ENCODE data around the gene RPGRIP1L. TPM values are rescaled to one million over a fixed set of nuclear protein-coding genes. Genes with fewer than 3 reads are reported as not detected.

RPGRIP1L gene
- total RNA-seq, 1 donor = 22.0 TPM

DNA sequence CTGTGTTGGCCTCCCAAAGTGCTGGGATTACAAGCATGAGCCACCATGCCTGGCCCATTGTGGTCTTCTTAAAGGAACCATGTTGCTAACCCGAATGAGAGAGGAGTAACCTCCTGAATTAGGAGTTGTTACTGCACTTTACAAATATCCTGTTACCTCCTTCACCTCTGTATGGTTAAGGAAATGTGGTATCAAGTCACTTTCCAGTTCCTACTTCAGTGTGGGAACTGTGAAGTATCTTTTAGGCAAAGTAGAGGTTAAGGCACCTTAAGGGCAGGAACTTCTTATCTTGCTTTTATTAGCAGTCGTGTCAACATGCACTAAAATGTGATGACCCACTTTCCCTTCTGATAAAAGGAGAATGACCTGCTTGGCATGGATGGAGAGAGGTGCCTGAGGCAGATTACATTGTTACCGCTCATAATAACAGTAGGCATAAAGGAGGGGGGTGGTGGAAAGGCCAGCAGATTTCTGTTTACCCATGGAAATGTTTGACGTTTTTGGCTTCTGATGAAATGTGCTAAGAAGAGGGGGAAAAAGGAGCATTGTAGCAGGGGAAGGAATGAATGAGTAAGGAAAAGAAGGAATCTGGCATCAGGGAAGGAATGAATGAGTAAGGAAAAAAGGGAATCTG lies 28.8 kb upstream of the RPGRIP1L start:
- no peak overlapping the region for H3K4me3 ChIP-seq (ENCODE audit: low read depth, low read length)
- TF ChIP-seq, protein P1, sequence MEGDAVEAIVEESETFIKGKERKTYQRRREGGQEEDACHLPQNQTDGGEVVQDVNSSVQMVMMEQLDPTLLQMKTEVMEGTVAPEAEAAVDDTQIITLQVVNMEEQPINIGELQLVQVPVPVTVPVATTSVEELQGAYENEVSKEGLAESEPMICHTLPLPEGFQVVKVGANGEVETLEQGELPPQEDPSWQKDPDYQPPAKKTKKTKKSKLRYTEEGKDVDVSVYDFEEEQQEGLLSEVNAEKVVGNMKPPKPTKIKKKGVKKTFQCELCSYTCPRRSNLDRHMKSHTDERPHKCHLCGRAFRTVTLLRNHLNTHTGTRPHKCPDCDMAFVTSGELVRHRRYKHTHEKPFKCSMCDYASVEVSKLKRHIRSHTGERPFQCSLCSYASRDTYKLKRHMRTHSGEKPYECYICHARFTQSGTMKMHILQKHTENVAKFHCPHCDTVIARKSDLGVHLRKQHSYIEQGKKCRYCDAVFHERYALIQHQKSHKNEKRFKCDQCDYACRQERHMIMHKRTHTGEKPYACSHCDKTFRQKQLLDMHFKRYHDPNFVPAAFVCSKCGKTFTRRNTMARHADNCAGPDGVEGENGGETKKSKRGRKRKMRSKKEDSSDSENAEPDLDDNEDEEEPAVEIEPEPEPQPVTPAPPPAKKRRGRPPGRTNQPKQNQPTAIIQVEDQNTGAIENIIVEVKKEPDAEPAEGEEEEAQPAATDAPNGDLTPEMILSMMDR (IDR thresholded peaks at IDR 0.05; ENCODE audit: insufficient read depth, low read depth, low read length) = no peak
- DNase-seq (ENCODE audit: low read depth) = no peak

DNA sequence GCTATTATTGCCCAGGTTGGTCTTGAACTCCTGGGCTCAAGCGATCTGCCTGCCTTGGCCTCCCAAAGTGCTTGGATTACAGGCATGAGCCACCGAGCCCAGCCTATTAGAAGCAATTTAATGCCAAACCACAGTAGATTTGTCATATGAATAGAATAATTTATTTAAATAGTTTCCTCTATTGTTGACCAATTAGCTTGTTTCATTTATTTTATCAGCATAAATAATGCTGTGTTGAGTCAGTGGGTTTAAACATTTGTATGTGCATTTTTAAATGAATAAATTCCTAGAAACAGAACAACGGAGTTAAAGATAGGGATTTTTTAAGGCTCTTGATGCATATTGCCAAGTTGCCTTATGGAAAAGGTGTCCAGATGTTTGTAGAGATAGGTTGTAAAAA lies 27.0 kb upstream of the RPGRIP1L start:
- H3K4me3 ChIP-seq (ENCODE audit: low read depth, low read length) = no peak overlapping the region
- DNase-seq (ENCODE audit: low read depth) = no peak
- TF ChIP-seq, protein P1 (IDR thresholded peaks at IDR 0.05; ENCODE audit: insufficient read depth, low read depth, low read length) = no peak

DNA sequence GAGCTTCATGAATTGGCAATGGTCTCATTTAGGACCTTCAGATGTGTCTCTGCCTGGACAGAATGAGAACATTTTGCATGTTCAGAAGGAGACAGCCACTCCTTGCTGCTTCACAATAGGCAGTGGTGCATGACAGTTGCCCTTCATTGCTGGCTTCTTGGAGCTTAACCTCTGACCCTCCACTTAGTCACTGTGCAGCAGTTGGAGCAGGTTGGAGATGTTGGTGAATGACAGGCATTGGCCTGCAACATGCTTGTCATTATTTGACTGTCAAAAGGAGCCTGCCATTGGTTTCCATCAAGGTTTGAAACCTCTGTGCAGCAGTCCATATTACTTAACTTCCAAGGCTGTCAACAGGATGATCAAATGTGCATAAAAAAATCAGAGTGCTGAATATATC lies 23.0 kb upstream of the RPGRIP1L start:
- TF ChIP-seq, protein P1 (IDR thresholded peaks at IDR 0.05; ENCODE audit: insufficient read depth, low read depth, low read length) = no peak
- no peak overlapping the region for H3K4me3 ChIP-seq (ENCODE audit: low read depth, low read length)
- no peak for DNase-seq (ENCODE audit: low read depth)

DNA sequence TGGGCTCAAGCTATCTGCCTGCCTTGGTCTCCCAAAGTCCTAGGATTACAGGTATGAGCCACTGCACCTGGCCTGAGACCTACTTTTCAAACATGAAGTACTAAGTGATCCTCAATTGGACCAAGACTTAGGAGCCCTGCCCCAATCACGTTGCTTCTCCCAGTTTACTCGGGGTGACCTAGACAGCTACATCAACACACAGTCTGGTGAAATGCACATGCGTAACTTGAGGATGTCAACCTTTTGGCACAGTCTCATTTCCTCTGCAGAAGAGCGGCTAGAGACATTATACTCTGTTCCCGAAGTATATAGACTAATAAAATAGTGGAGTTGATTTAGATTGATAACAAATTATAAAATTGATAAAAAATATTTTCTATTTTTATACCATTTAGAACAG lies 17.4 kb upstream of the RPGRIP1L start:
- TF ChIP-seq, protein P1 (IDR thresholded peaks at IDR 0.05; ENCODE audit: insufficient read depth, low read depth, low read length) = no peak
- no peak overlapping the region for H3K4me3 ChIP-seq (ENCODE audit: low read depth, low read length)
- DNase-seq (ENCODE audit: low read depth) = no peak

DNA sequence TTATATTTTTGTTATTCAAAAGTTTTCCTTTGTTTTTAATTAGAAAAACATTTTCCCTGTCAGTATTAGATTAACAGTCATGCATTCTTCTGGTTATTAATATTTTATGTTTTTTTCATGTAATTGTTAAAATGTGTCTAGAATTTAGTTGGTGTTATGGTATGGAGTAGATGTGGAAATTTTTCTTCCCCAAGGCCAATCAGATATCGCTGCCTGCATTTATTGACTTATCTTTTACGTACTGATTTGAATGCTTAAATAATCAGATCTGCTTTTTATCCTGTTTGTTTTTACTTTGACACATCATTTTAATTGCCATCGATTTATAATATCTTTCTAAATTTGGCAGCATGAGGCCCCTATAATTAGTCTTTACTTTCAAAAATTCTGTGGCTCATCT lies 13.9 kb upstream of the RPGRIP1L start:
- no peak for DNase-seq (ENCODE audit: low read depth)
- H3K4me3 ChIP-seq (ENCODE audit: low read depth, low read length) = no peak overlapping the region
- TF ChIP-seq, protein P1 (IDR thresholded peaks at IDR 0.05; ENCODE audit: insufficient read depth, low read depth, low read length) = no peak

DNA sequence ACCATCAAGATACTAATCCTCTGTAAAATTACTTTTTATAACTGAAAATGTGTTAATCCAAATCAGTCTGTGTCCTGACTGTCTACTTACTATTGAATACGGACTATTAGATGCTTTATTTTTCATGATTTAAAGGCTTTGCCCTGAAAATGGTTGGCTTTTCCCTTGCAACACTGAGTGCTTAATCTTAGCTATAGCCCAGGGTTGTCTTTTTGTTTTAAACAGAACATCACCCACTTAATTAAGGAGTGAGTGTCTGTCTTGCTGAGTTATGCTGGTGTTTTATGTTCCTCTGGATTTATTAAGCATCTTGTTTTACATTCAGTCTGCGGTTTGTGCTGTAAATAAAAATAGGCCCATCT lies 11.3 kb upstream of the RPGRIP1L start:
- no peak overlapping the region for H3K4me3 ChIP-seq (ENCODE audit: low read depth, low read length)
- DNase-seq (ENCODE audit: low read depth) = no peak
- TF ChIP-seq, protein P1 (IDR thresholded peaks at IDR 0.05; ENCODE audit: insufficient read depth, low read depth, low read length) = no peak

All from fibroblast of villous mesenchyme (primary cell).